NCI-H2107 (cell line): ENCODE results near the gene SLC7A9.
"Not testable (repeated sequence)": the region's sequence is repeated elsewhere in the genome, so short reads cannot be mapped to it uniquely, and the experiment has no call there.

Experiments used
- DNase-seq: peaks from one replicate; lab custom pipeline; 2025; lab: John Stamatoyannopoulos, UW

SLC7A9 gene

GRCh38 chr19:32863841-32864240, 5.7 kb downstream of the SLC7A9 start:
- DNase-seq = no peak

- DNase-seq = no peak
Observed at GRCh38 chr19:32863301-32863700, 6.3 kb downstream of the SLC7A9 start.

- no peak for DNase-seq
Observed at GRCh38 chr19:32862741-32863140, 6.8 kb downstream of the SLC7A9 start.

GRCh38 chr19:32862173-32862572, 7.4 kb downstream of the SLC7A9 start:
- no peak for DNase-seq

DNA sequence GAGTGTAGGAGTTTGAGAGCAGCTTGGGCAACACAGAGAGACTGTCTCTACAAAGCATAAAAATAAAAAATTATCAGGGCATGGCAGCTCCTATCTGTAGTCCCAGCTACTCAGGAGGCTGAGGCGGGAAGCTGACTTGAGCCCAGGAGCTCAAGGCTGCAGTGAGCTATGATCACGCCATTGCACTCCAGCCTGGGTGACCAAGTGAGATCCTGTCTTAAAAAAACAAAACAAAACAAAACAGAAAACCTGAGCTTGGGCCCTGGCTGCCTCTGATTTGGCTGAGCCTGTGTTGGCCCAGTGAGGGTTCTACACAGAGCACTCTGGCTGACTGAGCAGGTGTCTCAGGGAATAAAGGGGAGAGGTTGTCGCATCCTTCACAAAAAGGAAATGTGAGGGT, 8.0 kb downstream of the SLC7A9 start:
- DNase-seq = no peak

DNA sequence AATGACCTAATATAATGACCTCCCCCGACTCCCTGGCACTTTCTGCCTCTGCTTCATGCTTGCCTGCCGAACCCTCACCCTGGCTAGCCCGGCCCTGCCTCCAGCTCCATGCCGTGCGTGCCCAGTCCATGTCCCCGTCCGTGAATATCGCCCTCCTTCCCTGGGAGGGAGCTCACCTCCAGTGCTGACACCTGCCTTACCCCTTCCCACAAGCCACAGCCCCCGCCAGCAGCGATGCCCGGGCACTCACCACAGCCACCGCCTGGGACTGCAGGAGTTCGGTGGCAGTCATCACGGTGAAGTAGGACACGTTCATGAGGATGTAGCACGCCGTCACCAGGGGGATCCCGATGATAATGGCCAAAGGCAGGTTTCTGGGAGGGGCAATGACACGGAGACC, 10.0 kb downstream of the SLC7A9 start:
- no peak for DNase-seq

GRCh38 chr19:32858559-32858958, 11.0 kb downstream of the SLC7A9 start:
- DNase-seq = no peak

DNA sequence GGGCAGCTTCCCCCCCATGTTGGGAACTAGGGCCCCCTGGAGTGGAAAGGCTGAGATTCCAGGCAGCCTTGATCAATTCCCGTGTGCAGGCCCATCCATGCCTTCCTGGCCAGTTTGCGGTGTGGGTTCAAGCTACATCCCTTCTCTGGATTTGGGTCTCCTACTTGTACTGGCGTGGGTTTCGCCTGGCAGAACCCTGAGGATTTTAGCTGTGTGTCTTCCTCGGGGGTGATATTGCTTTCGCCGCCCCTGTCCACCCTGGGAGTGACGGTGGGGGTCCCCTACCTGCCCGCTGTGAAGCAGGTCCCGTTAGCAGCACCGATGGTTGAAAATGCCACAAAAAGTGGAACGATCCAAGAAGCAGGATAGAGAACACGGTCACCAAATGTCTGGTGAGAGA, 11.4 kb downstream of the SLC7A9 start:
- no peak for DNase-seq

GRCh38 chr19:32857584-32857983, 12.0 kb downstream of the SLC7A9 start:
- DNase-seq = no peak

DNA sequence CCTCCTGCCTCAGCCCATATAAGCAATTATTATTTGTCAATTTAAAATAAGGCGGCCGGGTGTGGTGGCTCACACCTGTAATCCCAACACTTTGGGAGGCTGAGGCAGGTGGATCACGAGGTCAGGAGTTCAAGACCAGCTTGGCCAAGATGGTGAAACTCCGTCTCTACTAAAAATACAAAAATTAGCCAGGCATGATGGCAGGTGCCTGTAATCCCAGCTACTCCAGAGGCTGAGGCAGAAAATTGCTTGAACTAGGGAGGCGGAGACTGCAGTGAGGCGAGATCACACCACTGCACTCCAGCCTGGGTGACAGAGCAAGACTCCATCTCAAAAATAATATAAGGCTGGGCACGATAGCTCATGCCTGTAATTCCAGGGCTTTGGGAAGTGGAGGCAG, 12.7 kb downstream of the SLC7A9 start:
- not testable (repeated sequence) for DNase-seq

DNA sequence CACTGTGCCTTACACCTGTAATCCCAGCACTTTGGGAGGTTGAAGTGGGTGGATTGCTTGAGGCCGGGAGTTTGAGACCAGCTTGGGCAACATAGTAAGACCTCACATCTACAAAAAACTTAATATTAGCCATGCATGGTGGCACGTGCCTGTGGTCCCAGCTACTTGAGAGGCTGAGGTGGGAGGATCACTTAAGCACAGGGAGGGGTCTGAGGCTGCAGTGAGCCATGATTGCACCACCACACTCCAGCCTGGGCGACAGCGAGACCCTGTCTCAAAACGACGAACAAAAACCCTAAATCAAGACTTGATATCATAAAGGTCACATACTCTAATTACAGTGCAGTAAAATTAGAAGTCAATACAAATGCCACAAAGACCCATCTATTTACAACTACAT, 17.4 kb downstream of the SLC7A9 start:
- no peak for DNase-seq

DNA sequence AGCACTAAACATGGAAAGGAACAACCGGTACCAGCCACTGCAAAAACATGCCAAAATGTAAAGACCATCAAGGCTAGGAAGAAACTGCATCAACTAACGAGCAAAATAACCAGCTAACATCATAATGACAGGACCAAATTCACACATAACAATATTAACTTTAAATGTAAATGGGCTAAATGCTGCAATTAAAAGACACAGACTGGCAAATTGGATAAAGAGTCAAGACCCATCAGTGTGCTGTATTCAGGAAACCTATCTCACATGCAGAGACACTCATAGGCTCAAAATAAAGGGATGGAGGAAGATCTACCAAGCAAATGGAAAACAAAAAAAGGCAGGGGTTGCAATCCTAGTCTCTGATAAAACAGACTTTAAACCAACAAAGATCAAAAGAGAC, 21.5 kb downstream of the SLC7A9 start:
- not testable (repeated sequence) for DNase-seq

GRCh38 chr19:32843716-32844245, 25.8 kb downstream of the SLC7A9 start:
- no peak for DNase-seq

DNA sequence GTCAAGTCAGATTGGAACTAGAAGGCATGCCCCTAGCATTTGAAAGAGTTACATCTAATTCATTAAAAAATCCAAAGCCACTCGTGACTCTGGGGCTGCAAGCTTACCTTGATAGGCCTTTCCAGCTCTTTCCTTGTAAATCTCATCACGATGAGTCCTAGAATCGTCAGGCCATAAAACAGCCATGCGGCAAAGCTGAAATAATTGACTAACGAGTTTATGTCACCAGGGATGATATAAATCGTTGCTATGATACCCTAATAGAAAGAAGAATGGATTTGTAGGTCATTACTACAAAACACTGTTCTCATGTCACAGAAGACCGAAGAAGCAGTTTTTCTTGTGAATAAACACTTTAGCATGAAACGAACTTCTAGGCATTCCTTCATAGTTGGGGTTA, 27.5 kb downstream of the SLC7A9 start:
- DNase-seq = no peak

GRCh38 chr19:32837531-32837930, 32.0 kb downstream of the SLC7A9 start:
- no peak for DNase-seq

GRCh38 chr19:32833388-32833787, 36.2 kb downstream of the SLC7A9 start:
- DNase-seq = not testable (repeated sequence)

DNA sequence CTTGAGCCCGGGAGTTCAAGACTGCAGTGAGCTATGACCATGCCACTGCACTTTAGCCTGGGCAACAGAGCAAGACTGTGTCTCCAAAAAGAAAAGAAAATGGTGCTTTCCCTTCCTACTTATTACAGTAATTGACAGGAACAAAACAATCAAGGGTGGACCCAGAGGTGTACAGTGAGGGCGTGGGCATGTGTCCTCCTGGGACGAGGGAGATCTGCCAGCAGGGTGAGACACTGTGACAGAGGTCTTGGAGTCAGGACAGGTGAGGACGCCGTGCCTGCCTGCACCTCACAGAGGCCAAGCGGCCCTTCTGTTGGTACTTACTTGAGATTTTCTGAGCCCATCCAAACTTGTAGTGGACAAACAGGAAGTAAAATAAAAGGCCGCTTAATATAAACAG, 36.7 kb downstream of the SLC7A9 start:
- DNase-seq = not testable (repeated sequence)

DNA sequence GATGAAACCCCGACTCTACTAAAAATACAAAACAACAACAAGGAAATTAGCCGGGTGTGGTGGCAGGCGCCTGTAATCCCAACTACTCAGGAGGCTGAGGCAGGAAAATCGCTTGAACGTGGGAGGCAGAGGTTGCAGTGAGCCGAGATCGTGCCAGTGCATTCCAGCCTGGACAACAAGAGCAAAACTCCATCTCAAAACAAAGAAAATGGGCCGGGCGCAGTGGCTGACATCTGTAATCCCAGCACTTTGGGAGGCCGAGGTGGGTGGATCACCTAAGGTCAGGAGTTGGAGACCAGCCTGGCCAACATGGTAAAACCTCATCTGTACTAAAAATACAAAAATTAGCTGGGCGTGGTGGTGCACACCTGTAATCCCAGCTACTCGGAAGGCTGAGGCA, 37.5 kb downstream of the SLC7A9 start:
- DNase-seq = not testable (repeated sequence)

- no peak for DNase-seq
Observed at GRCh38 chr19:32831611-32832010, 38.0 kb downstream of the SLC7A9 start.

DNA sequence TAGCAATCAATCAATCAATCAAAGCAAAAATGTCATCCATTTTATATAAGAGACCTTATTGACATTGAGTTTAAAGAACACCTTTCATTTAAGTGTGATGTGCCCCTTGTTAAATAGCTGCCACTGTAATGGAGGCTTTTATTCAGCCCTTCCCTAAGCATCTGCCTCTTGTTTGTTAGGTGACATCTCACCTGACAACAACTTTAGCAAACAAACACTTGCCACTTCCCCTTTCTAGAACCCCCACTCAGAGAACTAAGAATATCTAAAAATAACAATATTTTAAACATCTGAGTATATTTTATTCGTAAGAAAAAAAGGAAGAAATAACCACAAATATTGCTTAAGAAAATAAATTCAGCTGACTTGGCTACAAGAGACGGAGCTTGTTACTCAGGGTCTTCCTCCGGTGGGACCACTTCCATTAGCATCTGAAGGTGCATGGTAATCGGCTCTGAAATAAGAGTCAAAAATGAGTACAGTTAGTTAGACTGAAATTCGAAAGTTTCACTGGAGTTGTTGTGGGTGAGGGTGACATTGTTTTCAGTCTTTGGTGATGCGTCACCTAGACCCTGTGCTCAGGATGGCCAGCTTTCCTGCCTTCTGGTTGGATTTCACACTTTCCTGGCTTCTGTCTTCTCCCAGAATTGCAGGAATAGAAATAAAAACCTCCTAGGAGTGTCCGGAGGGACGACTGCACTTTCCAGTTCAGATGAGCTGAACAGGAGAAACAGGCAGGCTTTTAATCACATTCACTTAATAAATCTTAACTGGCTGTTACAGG, 39.1 kb downstream of the SLC7A9 start:
- DNase-seq = no peak

DNA sequence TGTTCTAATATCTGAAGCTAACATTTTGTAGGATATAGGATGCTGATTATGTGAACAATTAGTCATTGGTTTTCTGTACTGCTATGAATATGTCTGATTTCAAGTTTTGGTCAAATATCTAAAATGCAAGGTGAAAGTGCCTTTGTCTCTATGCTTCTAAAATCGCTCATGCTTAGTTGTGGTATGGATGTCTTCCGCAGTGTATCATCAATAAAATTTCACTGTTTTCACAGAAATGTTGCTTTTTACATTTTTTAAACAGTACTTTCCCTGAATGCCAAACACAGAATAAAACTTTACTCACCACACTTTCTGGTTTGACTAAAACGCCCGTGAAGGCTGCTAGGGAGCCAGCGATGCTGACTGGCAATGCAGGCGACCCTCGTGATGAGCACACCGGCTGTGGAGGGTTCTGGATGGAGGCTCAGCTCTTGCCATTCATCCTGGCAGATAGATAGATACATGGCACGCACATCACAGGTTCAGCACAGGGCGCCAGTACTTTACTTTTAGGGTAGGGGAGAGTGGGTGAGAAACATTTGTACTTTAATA, 40.1 kb downstream of the SLC7A9 start:
- DNase-seq = no peak

GRCh38 chr19:32828643-32829344, 40.8 kb downstream of the SLC7A9 start:
- no peak for DNase-seq

- DNase-seq = no peak
Observed at GRCh38 chr19:32828139-32828538, 41.4 kb downstream of the SLC7A9 start.
